ENCODE results near the gene PVR. TPM values are rescaled to one million over a fixed set of nuclear protein-coding genes. Genes with fewer than 3 reads are reported as not detected.
"Not testable (repeated sequence)": the region's sequence is repeated elsewhere in the genome, so short reads cannot be mapped to it uniquely, and the experiment has no call there.

Gene PVR
- total RNA-seq, 2 experiments from 2014 or later: 0.67 to 0.82 TPM

DNA sequence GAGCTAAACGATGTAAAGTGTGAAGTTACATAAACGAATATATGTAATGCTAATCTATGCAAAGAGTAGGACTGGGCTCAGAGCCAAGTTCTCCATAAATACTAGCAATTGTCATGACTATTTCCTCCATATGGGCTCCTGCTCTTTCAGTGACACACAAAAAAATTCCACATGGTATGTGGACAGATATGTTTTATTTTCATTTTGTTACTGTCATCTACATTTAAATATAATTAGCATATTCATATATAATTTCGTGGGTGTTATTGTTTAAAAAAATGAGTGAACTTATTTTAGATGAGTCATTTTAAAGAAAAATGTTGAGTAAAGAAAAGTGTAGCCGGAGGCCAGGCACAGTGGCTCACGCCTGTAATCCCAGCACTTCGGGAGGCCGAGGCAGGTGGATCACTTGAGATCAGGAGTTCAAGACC is 35.3 kb upstream of the PVR start:
- DNase-seq (no peak), ATAC-seq (ENCODE audit: poor library complexity) (no peak)
- ChIA-PET CTCF (no interaction called here), POLR2A (no interaction called here)
- Mint-ChIP-seq H3K4me3 (no peak overlapping the region), H3K36me3 (ENCODE audit: low read depth) (no peaks in the 10 kb centered on the region), H3K4me1 (ENCODE audit: low read depth) (peaks cover 14% of the 10 kb centered on the region), H3K27ac (no peak overlapping the region), H3K27me3 (no peaks in the 10 kb centered on the region), H3K9me3 (no peaks in the 10 kb centered on the region)
- no peak overlapping the region for H3K27ac ChIP-seq (ENCODE audit: low read depth in 1 of 2, low read length in 2 of 2)
- H3K4me3 ChIP-seq (ENCODE audit: low read length): no peak overlapping the region
- TF ChIP-seq, protein P1, sequence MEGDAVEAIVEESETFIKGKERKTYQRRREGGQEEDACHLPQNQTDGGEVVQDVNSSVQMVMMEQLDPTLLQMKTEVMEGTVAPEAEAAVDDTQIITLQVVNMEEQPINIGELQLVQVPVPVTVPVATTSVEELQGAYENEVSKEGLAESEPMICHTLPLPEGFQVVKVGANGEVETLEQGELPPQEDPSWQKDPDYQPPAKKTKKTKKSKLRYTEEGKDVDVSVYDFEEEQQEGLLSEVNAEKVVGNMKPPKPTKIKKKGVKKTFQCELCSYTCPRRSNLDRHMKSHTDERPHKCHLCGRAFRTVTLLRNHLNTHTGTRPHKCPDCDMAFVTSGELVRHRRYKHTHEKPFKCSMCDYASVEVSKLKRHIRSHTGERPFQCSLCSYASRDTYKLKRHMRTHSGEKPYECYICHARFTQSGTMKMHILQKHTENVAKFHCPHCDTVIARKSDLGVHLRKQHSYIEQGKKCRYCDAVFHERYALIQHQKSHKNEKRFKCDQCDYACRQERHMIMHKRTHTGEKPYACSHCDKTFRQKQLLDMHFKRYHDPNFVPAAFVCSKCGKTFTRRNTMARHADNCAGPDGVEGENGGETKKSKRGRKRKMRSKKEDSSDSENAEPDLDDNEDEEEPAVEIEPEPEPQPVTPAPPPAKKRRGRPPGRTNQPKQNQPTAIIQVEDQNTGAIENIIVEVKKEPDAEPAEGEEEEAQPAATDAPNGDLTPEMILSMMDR (IDR thresholded peaks at IDR 0.05): no peak
- peaks cover 0 to 11% of the 10 kb centered on the region in 2 experiments for H3K9me3 ChIP-seq (ENCODE audit: control insufficient read depth in 1 of 2, insufficient read depth in 1 of 2, low read length in 2 of 2)
- H3K27me3 ChIP-seq (ENCODE audit: control insufficient read depth in 1 of 2, insufficient read depth in 2 of 2, low read length in 2 of 2): no peaks in the 10 kb centered on the region
- H3K36me3 ChIP-seq (ENCODE audit: insufficient read depth, low read length): no peaks in the 10 kb centered on the region
- intact Hi-C loops (cut with DNase I, micrococcal nuclease): no loop called here
- H3K4me1 ChIP-seq (ENCODE audit: insufficient read depth, low read length): no peaks in the 10 kb centered on the region

DNA sequence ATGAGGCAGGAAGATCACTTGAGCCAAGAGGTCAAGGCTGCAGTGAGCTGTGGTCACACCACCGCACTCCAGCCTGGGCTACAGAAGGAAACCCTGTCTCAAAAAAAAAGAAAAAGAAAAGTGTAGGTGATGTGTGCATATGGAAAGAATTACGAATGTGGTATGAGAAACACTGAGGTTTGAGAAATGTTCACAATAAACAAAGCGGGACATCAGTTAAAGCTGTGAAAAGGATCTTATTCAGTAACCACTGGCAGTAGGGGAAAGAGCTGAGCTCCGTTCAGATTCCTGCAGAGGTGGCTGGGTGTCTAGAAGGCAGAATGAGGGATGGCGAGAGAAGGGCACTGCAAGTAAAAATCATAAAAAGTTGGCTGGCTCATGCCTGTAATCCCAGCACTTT is 34.5 kb upstream of the PVR start:
- H3K27ac ChIP-seq (ENCODE audit: low read depth in 1 of 2, low read length in 2 of 2): no peak overlapping the region
- Mint-ChIP-seq H3K36me3 (ENCODE audit: low read depth) (no peaks in the 10 kb centered on the region), H3K27me3 (no peaks in the 10 kb centered on the region), H3K4me3 (no peak overlapping the region), H3K4me1 (ENCODE audit: low read depth) (peaks cover 14% of the 10 kb centered on the region), H3K9me3 (no peaks in the 10 kb centered on the region), H3K27ac (no peak overlapping the region)
- H3K4me1 ChIP-seq (ENCODE audit: insufficient read depth, low read length): no peaks in the 10 kb centered on the region
- ChIA-PET CTCF (no interaction called here), POLR2A (no interaction called here)
- no peaks in the 10 kb centered on the region for H3K27me3 ChIP-seq (ENCODE audit: control insufficient read depth in 1 of 2, insufficient read depth in 2 of 2, low read length in 2 of 2)
- H3K36me3 ChIP-seq (ENCODE audit: insufficient read depth, low read length): no peaks in the 10 kb centered on the region
- ATAC-seq (ENCODE audit: poor library complexity) (no peak), DNase-seq (no peak)
- TF ChIP-seq, protein P1 (IDR thresholded peaks at IDR 0.05): no peak
- intact Hi-C loops (cut with DNase I, micrococcal nuclease): no loop called here
- H3K9me3 ChIP-seq (ENCODE audit: control insufficient read depth in 1 of 2, insufficient read depth in 1 of 2, low read length in 2 of 2): peaks cover 0 to 19% of the 10 kb centered on the region in 2 experiments
- no peak overlapping the region for H3K4me3 ChIP-seq (ENCODE audit: low read length)

DNA sequence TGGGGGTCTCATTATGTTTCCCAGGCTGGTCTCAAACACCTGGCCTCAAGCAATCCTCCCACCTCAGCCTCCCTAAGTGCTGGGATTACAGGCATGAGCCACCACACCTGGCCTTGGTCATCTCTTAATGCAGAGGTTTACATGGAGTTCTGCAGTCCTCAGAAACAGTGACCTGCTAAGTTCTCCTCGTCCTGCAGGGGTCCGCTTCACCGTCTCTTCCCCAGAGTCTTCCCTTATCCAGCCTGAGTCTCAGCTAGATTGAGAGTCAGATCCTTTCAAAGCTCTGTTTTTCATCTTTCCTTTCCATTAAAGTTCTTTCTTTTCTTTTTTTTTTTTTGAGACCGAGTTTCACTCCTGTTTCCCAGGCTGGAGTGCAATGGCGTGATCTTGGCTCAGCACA is 33.2 kb upstream of the PVR start:
- H3K4me1 ChIP-seq (ENCODE audit: insufficient read depth, low read length); H3K27ac ChIP-seq (ENCODE audit: low read depth in 1 of 2, low read length in 2 of 2); POLR2A ChIA-PET; H3K9me3 Mint-ChIP-seq; H3K36me3 ChIP-seq (ENCODE audit: insufficient read depth, low read length); H3K27me3 Mint-ChIP-seq; H3K36me3 Mint-ChIP-seq (ENCODE audit: low read depth); H3K4me3 Mint-ChIP-seq; H3K27me3 ChIP-seq (ENCODE audit: control insufficient read depth in 1 of 2, insufficient read depth in 2 of 2, low read length in 2 of 2); intact Hi-C loops (cut with DNase I, micrococcal nuclease); ATAC-seq (ENCODE audit: poor library complexity); H3K4me3 ChIP-seq (ENCODE audit: low read length); DNase-seq; H3K27ac Mint-ChIP-seq: not testable (repeated sequence)
- peaks cover 0 to 23% of the 10 kb centered on the region in 2 experiments for H3K9me3 ChIP-seq (ENCODE audit: control insufficient read depth in 1 of 2, insufficient read depth in 1 of 2, low read length in 2 of 2)
- CTCF ChIA-PET: interaction anchor here (0.7 kb wide), 1 partner anchor 428 kb away, joined by 3 read pairs; no protein-coding TSS in a partner anchor
- H3K4me1 Mint-ChIP-seq (ENCODE audit: low read depth): peaks cover 14% of the 10 kb centered on the region

DNA sequence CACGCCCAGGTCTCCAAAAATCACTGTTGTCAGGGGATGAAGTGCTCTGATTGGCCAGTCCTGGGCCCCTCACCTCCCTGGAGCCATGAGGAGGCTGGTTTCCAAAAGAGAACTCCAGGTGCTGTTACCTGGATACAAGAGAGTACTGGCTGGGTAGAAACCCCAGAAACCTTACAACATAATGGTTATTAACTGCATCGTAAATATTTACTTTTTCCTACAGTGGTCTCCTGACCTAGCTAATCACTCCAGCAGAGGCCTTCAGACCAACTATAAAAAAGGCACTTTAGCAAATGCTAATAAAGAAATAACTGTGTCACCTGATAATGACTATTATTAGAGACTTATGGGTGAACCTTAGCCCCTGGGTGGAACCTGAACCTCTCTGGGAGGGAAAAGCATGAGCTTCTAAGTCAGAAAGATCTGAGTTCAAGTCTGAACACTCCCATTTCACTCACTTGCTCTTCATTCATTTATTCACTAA is 31.9 kb upstream of the PVR start:
- CTCF ChIA-PET: no interaction called here

More for the DNA sequence above, 31.9 kb upstream of the PVR start:
- intact Hi-C loops (cut with DNase I, micrococcal nuclease): no loop called here
- ATAC-seq (ENCODE audit: poor library complexity): no peak
- POLR2A ChIA-PET: no interaction called here
- no peaks in the 10 kb centered on the region for H3K4me1 ChIP-seq (ENCODE audit: insufficient read depth, low read length)
- H3K27ac ChIP-seq (ENCODE audit: low read depth in 1 of 2, low read length in 2 of 2): no peak overlapping the region
- DNase-seq: no peak
- peaks cover 0 to 14% of the 10 kb centered on the region in 2 experiments for H3K9me3 ChIP-seq (ENCODE audit: control insufficient read depth in 1 of 2, insufficient read depth in 1 of 2, low read length in 2 of 2)
- Mint-ChIP-seq H3K4me3 (no peak overlapping the region), H3K36me3 (ENCODE audit: low read depth) (no peaks in the 10 kb centered on the region), H3K9me3 (no peaks in the 10 kb centered on the region), H3K27me3 (no peaks in the 10 kb centered on the region), H3K4me1 (ENCODE audit: low read depth) (peaks cover 13% of the 10 kb centered on the region), H3K27ac (no peak overlapping the region)
- H3K27me3 ChIP-seq (ENCODE audit: control insufficient read depth in 1 of 2, insufficient read depth in 2 of 2, low read length in 2 of 2): no peaks in the 10 kb centered on the region
- TF ChIP-seq, protein P1 (IDR thresholded peaks at IDR 0.05): no peak
- H3K4me3 ChIP-seq (ENCODE audit: low read length): no peak overlapping the region
- H3K36me3 ChIP-seq (ENCODE audit: insufficient read depth, low read length): no peaks in the 10 kb centered on the region

All from CD4-positive, alpha-beta T cell (primary cell).